ENCODE results near the gene EGFL7.

The EGFL7 gene

GRCh38 chr9:136675477-136676296 lies 13.0 kb downstream of the EGFL7 start:
- DNase-seq: no peak

GRCh38 chr9:136676297-136676794 lies 13.6 kb downstream of the EGFL7 start:
- no peak for DNase-seq

GRCh38 chr9:136676920-136677686 lies 14.4 kb downstream of the EGFL7 start:
- DNase-seq: no peak

GRCh38 chr9:136678034-136678433 lies 15.3 kb downstream of the EGFL7 start:
- DNase-seq: no peak

GRCh38 chr9:136678624-136679023 lies 15.9 kb downstream of the EGFL7 start:
- DNase-seq: no peak

GRCh38 chr9:136679431-136679941 lies 16.8 kb downstream of the EGFL7 start:
- DNase-seq: no peak

- DNase-seq: no peak
Measured at GRCh38 chr9:136681029-136681428, 18.3 kb downstream of the EGFL7 start.

- no peak for DNase-seq
Measured at GRCh38 chr9:136681945-136682699, 19.4 kb downstream of the EGFL7 start.

- no peak for DNase-seq
Measured at GRCh38 chr9:136682710-136683109, 20.0 kb downstream of the EGFL7 start.

GRCh38 chr9:136683173-136683745 lies 20.5 kb downstream of the EGFL7 start:
- no peak for DNase-seq

GRCh38 chr9:136683755-136684154 lies 21.0 kb downstream of the EGFL7 start:
- DNase-seq: no peak

GRCh38 chr9:136684339-136684738 lies 21.6 kb downstream of the EGFL7 start:
- DNase-seq: no peak

- DNase-seq: no peak
Measured at GRCh38 chr9:136684799-136685198, 22.1 kb downstream of the EGFL7 start.

- DNase-seq: no peak
Measured at GRCh38 chr9:136685216-136685615, 22.5 kb downstream of the EGFL7 start.

- no peak for DNase-seq
Measured at GRCh38 chr9:136685790-136686533, 23.2 kb downstream of the EGFL7 start.

- no peak for DNase-seq
Measured at GRCh38 chr9:136686534-136686793, 23.7 kb downstream of the EGFL7 start.

- DNase-seq: no peak
Measured at GRCh38 chr9:136686794-136687711, 24.3 kb downstream of the EGFL7 start, which contains the start of gene AGPAT2. Gene AGPAT2 (minus strand): TSS chr9:136687457. CDS start chr9:136687357, 100 bp downstream.

GRCh38 chr9:136687721-136688223 lies 25.1 kb downstream of the EGFL7 start:
- DNase-seq: no peak

- DNase-seq: no peak
Measured at GRCh38 chr9:136688274-136689107, 25.8 kb downstream of the EGFL7 start.

- DNase-seq: no peak
Measured at GRCh38 chr9:136689108-136689460, 26.4 kb downstream of the EGFL7 start.

All from midbrain (tissue), 1 donor.